Measurements from ENCODE around the gene DNAJB14.

Gene DNAJB14

GRCh38 chr4:99894998-99895397 lies 51.4 kb downstream of the DNAJB14 start:
- Histone ChIP-seq H3K27ac (replicated peaks; ENCODE audit: low read length) (peak overlapping the region; percentile 16), H2AK5ac (ENCODE audit: low read depth, low read length) (no peak overlapping the region), H3K23ac (ENCODE audit: low read depth, low read length, poor library complexity) (no peak overlapping the region), H3K4me1 (ENCODE audit: control insufficient read depth in 2 of 2, insufficient read depth in 1 of 2, low read depth in 1 of 2, low read length in 2 of 2) (no peaks in the 10 kb centered on the region), H4K91ac (ENCODE audit: low read depth, low read length, poor library complexity) (no peak overlapping the region), H3K14ac (ENCODE audit: low read length) (no peak overlapping the region), H3K27me3 (ENCODE audit: control insufficient read depth in 3 of 3, insufficient read depth in 3 of 3, low read depth in 1 of 3, low read length in 3 of 3) (no peaks in the 10 kb centered on the region), H2BK12ac (ENCODE audit: low read length) (no peak overlapping the region), H2BK120ac (ENCODE audit: low read depth, low read length) (no peak overlapping the region), H3K9ac (ENCODE audit: low read depth, low read length, poor library complexity) (no peak overlapping the region), H2BK5ac (ENCODE audit: low read length) (no peak overlapping the region), H3K79me1 (ENCODE audit: low read depth, low read length) (no peaks in the 10 kb centered on the region), H2BK15ac (ENCODE audit: low read length) (no peak overlapping the region), H3K36me3 (replicated peaks in 1 of 2; ENCODE audit: control insufficient read depth in 2 of 2, insufficient read depth in 2 of 2, low read length in 2 of 2) (peaks cover 0 to 23% of the 10 kb centered on the region in 2 donors), H3K4ac (ENCODE audit: low read length) (no peak overlapping the region), H3K9me3 (replicated peaks in 1 of 2; ENCODE audit: control insufficient read depth in 2 of 2, insufficient read depth in 1 of 2, low read depth in 1 of 2, low read length in 2 of 2) (no peaks in the 10 kb centered on the region), H4K8ac (ENCODE audit: low read depth, low read length) (no peak overlapping the region), H3K18ac (ENCODE audit: low read length) (no peak overlapping the region), H3K4me3 (ENCODE audit: low read length in 2 of 2) (peak overlapping the region in 1 of 2 donors; percentile 89), H3K4me2 (ENCODE audit: insufficient read depth, low read length, poor library complexity, severe bottlenecking) (peak overlapping the region; percentile 19), H2AFZ (ENCODE audit: low read length) (peak overlapping the region; percentile 76)
- WGBS, 2 donors (ENCODE audit: extremely low coverage in 2 of 2, insufficient read length in 2 of 2, insufficient replicate concordance in 1 of 2), result no CpG with 5 or more reads among the region's 16 CpGs
- no peak for DNase-seq (ENCODE audit: low spot score)

GRCh38 chr4:99894161-99894997 lies 52.0 kb downstream of the DNAJB14 start, which contains the start of gene LAMTOR3:
Gene LAMTOR3, minus strand, starts transcription at chr4:99894427. Its CDS starts 464 bp downstream, at chr4:99893963.
- Histone ChIP-seq H4K91ac (ENCODE audit: low read depth, low read length, poor library complexity) (no peak within 1 kb of the TSS), H3K14ac (ENCODE audit: low read length) (no peak within 1 kb of the TSS), H3K27me3 (ENCODE audit: control insufficient read depth in 3 of 3, insufficient read depth in 3 of 3, low read depth in 1 of 3, low read length in 3 of 3) (no peaks in the 10 kb centered on the region), H3K4ac (ENCODE audit: low read length) (no peak within 1 kb of the TSS), H2BK5ac (ENCODE audit: low read length) (no peak within 1 kb of the TSS), H4K8ac (ENCODE audit: low read depth, low read length) (no peak within 1 kb of the TSS), H3K9me3 (replicated peaks in 1 of 2; ENCODE audit: control insufficient read depth in 2 of 2, insufficient read depth in 1 of 2, low read depth in 1 of 2, low read length in 2 of 2) (no peaks in the 10 kb centered on the region), H2BK12ac (ENCODE audit: low read length) (no peak within 1 kb of the TSS), H3K9ac (ENCODE audit: low read depth, low read length, poor library complexity) (peak within 1 kb of the TSS; percentile 38), H3K4me3 (ENCODE audit: low read length in 2 of 2) (peak within 1 kb of the TSS; percentile 89), H3K23ac (ENCODE audit: low read depth, low read length, poor library complexity) (no peak within 1 kb of the TSS), H3K18ac (ENCODE audit: low read length) (no peak within 1 kb of the TSS), H3K36me3 (replicated peaks in 1 of 2; ENCODE audit: control insufficient read depth in 2 of 2, insufficient read depth in 2 of 2, low read length in 2 of 2) (peaks cover 0 to 18% of the 10 kb centered on the region in 2 donors), H2AFZ (ENCODE audit: low read length) (peak within 1 kb of the TSS; percentile 87), H2BK120ac (ENCODE audit: low read depth, low read length) (no peak within 1 kb of the TSS), H3K4me1 (ENCODE audit: control insufficient read depth in 2 of 2, insufficient read depth in 1 of 2, low read depth in 1 of 2, low read length in 2 of 2) (no peaks in the 10 kb centered on the region), H3K27ac (replicated peaks; ENCODE audit: low read length) (peak within 1 kb of the TSS; percentile 16), H2AK5ac (ENCODE audit: low read depth, low read length) (no peak within 1 kb of the TSS), H3K4me2 (ENCODE audit: insufficient read depth, low read length, poor library complexity, severe bottlenecking) (peak within 1 kb of the TSS; percentile 83), H3K79me1 (ENCODE audit: low read depth, low read length) (no peaks in the 10 kb centered on the region), H2BK15ac (ENCODE audit: low read length) (no peak within 1 kb of the TSS)
- WGBS, 2 donors (ENCODE audit: extremely low coverage in 2 of 2, insufficient read length in 2 of 2, insufficient replicate concordance in 1 of 2), result no CpG with 5 or more reads among the region's 40 CpGs
- DNase-seq (ENCODE audit: low spot score), result peak; percentile 69

GRCh38 chr4:99893839-99894160 lies 52.6 kb downstream of the DNAJB14 start:
- no peaks in the 10 kb centered on the region for H3K4me1 ChIP-seq (ENCODE audit: control insufficient read depth in 2 of 2, insufficient read depth in 1 of 2, low read depth in 1 of 2, low read length in 2 of 2)
- H3K4me2 ChIP-seq (ENCODE audit: insufficient read depth, low read length, poor library complexity, severe bottlenecking), result peak overlapping the region; percentile 83
- H2BK12ac ChIP-seq (ENCODE audit: low read length), result no peak overlapping the region
- H3K36me3 ChIP-seq (replicated peaks in 1 of 2; ENCODE audit: control insufficient read depth in 2 of 2, insufficient read depth in 2 of 2, low read length in 2 of 2), result peaks cover 0 to 17% of the 10 kb centered on the region in 2 donors
- no peaks in the 10 kb centered on the region for H3K9me3 ChIP-seq (replicated peaks in 1 of 2; ENCODE audit: control insufficient read depth in 2 of 2, insufficient read depth in 1 of 2, low read depth in 1 of 2, low read length in 2 of 2)
- H2AK5ac ChIP-seq (ENCODE audit: low read depth, low read length), result no peak overlapping the region
- WGBS, 2 donors (ENCODE audit: extremely low coverage in 2 of 2, insufficient read length in 2 of 2, insufficient replicate concordance in 1 of 2), result no CpG with 5 or more reads among the region's 12 CpGs
- no peak overlapping the region for H3K23ac ChIP-seq (ENCODE audit: low read depth, low read length, poor library complexity)
- H3K27me3 ChIP-seq (ENCODE audit: control insufficient read depth in 3 of 3, insufficient read depth in 3 of 3, low read depth in 1 of 3, low read length in 3 of 3), result no peaks in the 10 kb centered on the region
- no peak overlapping the region for H3K27ac ChIP-seq (replicated peaks; ENCODE audit: low read length)
- H2BK5ac ChIP-seq (ENCODE audit: low read length), result no peak overlapping the region
- no peak overlapping the region for H3K4ac ChIP-seq (ENCODE audit: low read length)
- H4K8ac ChIP-seq (ENCODE audit: low read depth, low read length), result no peak overlapping the region
- H3K79me1 ChIP-seq (ENCODE audit: low read depth, low read length), result no peaks in the 10 kb centered on the region
- H3K9ac ChIP-seq (ENCODE audit: low read depth, low read length, poor library complexity), result peak overlapping the region; percentile 38
- no peak for DNase-seq (ENCODE audit: low spot score)
- H4K91ac ChIP-seq (ENCODE audit: low read depth, low read length, poor library complexity), result no peak overlapping the region
- H2BK15ac ChIP-seq (ENCODE audit: low read length), result no peak overlapping the region
- H3K4me3 ChIP-seq (ENCODE audit: low read length in 2 of 2), result peak overlapping the region; percentile 89
- H3K18ac ChIP-seq (ENCODE audit: low read length), result no peak overlapping the region
- H3K14ac ChIP-seq (ENCODE audit: low read length), result no peak overlapping the region
- H2BK120ac ChIP-seq (ENCODE audit: low read depth, low read length), result no peak overlapping the region
- peak overlapping the region; percentile 87 for H2AFZ ChIP-seq (ENCODE audit: low read length)

GRCh38 chr4:99893029-99893428 lies 53.4 kb downstream of the DNAJB14 start:
- Histone ChIP-seq H3K27me3 (ENCODE audit: control insufficient read depth in 3 of 3, insufficient read depth in 3 of 3, low read depth in 1 of 3, low read length in 3 of 3) (no peaks in the 10 kb centered on the region), H2AFZ (ENCODE audit: low read length) (no peak overlapping the region), H4K91ac (ENCODE audit: low read depth, low read length, poor library complexity) (no peak overlapping the region), H3K79me1 (ENCODE audit: low read depth, low read length) (no peaks in the 10 kb centered on the region), H3K18ac (ENCODE audit: low read length) (no peak overlapping the region), H2BK5ac (ENCODE audit: low read length) (no peak overlapping the region), H3K23ac (ENCODE audit: low read depth, low read length, poor library complexity) (no peak overlapping the region), H3K9me3 (replicated peaks in 1 of 2; ENCODE audit: control insufficient read depth in 2 of 2, insufficient read depth in 1 of 2, low read depth in 1 of 2, low read length in 2 of 2) (no peaks in the 10 kb centered on the region), H3K36me3 (replicated peaks in 1 of 2; ENCODE audit: control insufficient read depth in 2 of 2, insufficient read depth in 2 of 2, low read length in 2 of 2) (peaks cover 0 to 13% of the 10 kb centered on the region in 2 donors), H3K4me1 (ENCODE audit: control insufficient read depth in 2 of 2, insufficient read depth in 1 of 2, low read depth in 1 of 2, low read length in 2 of 2) (no peaks in the 10 kb centered on the region), H4K8ac (ENCODE audit: low read depth, low read length) (no peak overlapping the region), H2BK12ac (ENCODE audit: low read length) (no peak overlapping the region), H3K4me2 (ENCODE audit: insufficient read depth, low read length, poor library complexity, severe bottlenecking) (no peak overlapping the region), H3K27ac (replicated peaks; ENCODE audit: low read length) (no peak overlapping the region), H3K14ac (ENCODE audit: low read length) (no peak overlapping the region), H3K9ac (ENCODE audit: low read depth, low read length, poor library complexity) (no peak overlapping the region), H3K4ac (ENCODE audit: low read length) (no peak overlapping the region), H2AK5ac (ENCODE audit: low read depth, low read length) (no peak overlapping the region), H2BK120ac (ENCODE audit: low read depth, low read length) (no peak overlapping the region), H3K4me3 (ENCODE audit: low read length in 2 of 2) (peak overlapping the region in 1 of 2 donors; percentile 89), H2BK15ac (ENCODE audit: low read length) (no peak overlapping the region)
- no CpG with 5 or more reads among the region's 8 CpGs for WGBS, 2 donors (ENCODE audit: extremely low coverage in 2 of 2, insufficient read length in 2 of 2, insufficient replicate concordance in 1 of 2)
- no peak for DNase-seq (ENCODE audit: low spot score)

Data from neuronal stem cell (in vitro differentiated cells).